T-cell (primary cell): ENCODE measurements around the gene SLC6A11. TPM values are rescaled to one million over a fixed set of nuclear protein-coding genes. Genes with fewer than 3 reads are reported as not detected.

Source experiments
- ATAC-seq, 4 experiments: fragments of 200-7000 bp in 3 of 4; fragments of 150-1000 bp in 1 of 4; cut with Tn5 transposase; replicated peaks in 1 of 4; 1 replicate in 3 of 4; 2 replicates in 1 of 4; pipeline ENCODE4 v1.10.0; 2021; ENCODE audit warnings: moderate library complexity in 3 of 4, mild to moderate bottlenecking in 2 of 4, moderate number of reproducible peaks in 1 of 4
- CTCF ChIA-PET, 2 donors: fragments of 300-600 bp; sonication (Branson Sonifier 250); formaldehyde crosslinking; loops; one replicate each; lab custom pipeline; 2022; ENCODE audit warnings: antibody characterized with exemption in 2 of 2; lab: Charles Lee
- POLR2A ChIA-PET, 2 donors: fragments of 300-600 bp; sonication (Branson Sonifier 250); formaldehyde crosslinking; loops; one replicate each; lab custom pipeline; 2022; ENCODE audit warnings: antibody characterized with exemption in 2 of 2; lab: Charles Lee
- DNase-seq, 35 experiments: peaks; one replicate each; pipeline versions ENCODE4 v3.0.0 to v3.0.0-alpha.2; 2013 to 2023
- H3K27ac ChIP-seq: one replicate; pipeline ENCODE4 v1.5.1; 2013; ENCODE audit warnings: low read length
- H3K27me3 ChIP-seq, 2 experiments: replicated peaks in 1 of 2; 1 replicate in 1 of 2; 2 replicates in 1 of 2; pipeline versions ENCODE4 v1.6.1 to v1.7.0; 2013; ENCODE audit warnings: low read length in 1 of 2, mixed read lengths in 1 of 2; ENCODE audit not compliant: control insufficient read depth in 2 of 2, insufficient read depth in 2 of 2; ENCODE audit errors: extremely low read depth in 1 of 2
- H3K36me3 ChIP-seq, 2 donors: 1 replicate in 1 of 2; 2 replicates in 1 of 2; pipeline versions ENCODE4 v1.6.1 to v1.7.0; 2013; ENCODE audit warnings: low read length in 1 of 2; ENCODE audit not compliant: control insufficient read depth in 2 of 2, insufficient read depth in 1 of 2; ENCODE audit errors: extremely low read depth in 1 of 2
- H3K4me1 ChIP-seq, 2 experiments: 1 replicate in 1 of 2; 2 replicates in 1 of 2; pipeline versions ENCODE4 v1.6.1 to v1.7.0; 2013; ENCODE audit warnings: low read length in 2 of 2, mixed read lengths in 1 of 2; ENCODE audit not compliant: insufficient read depth in 2 of 2, control insufficient read depth in 1 of 2; ENCODE audit errors: extremely low read depth in 1 of 2
- H3K4me3 ChIP-seq, 2 donors: 1 replicate in 1 of 2; 2 replicates in 1 of 2; pipeline versions ENCODE4 v1.5.1 to v1.7.0; 2013; ENCODE audit warnings: mild to moderate bottlenecking in 2 of 2, low read length in 1 of 2, moderate library complexity in 1 of 2; ENCODE audit not compliant: control insufficient read depth in 1 of 2; ENCODE audit errors: extremely low read depth in 1 of 2
- H3K9me3 ChIP-seq: 2 replicates; pipeline ENCODE4 v1.7.0; 2013
- H3K27ac Mint-ChIP-seq, 2 donors: one replicate each; pipeline ENCODE4 v1.8.0; 2020 to 2021; ENCODE audit warnings: mild to moderate bottlenecking in 2 of 2, mixed read lengths in 2 of 2
- H3K27me3 Mint-ChIP-seq, 2 donors: one replicate each; pipeline ENCODE4 v1.8.0; 2021 to 2022; ENCODE audit warnings: mixed read lengths in 2 of 2
- H3K36me3 Mint-ChIP-seq: one replicate; pipeline ENCODE4 v1.8.0; 2021; ENCODE audit warnings: mixed read lengths
- H3K4me1 Mint-ChIP-seq, 3 donors: one replicate each; pipeline ENCODE4 v1.8.0; 2020 to 2022; ENCODE audit warnings: mixed read lengths in 3 of 3, mild to moderate bottlenecking in 1 of 3
- H3K4me3 Mint-ChIP-seq, 3 donors: one replicate each; pipeline ENCODE4 v1.8.0; 2020 to 2022; ENCODE audit warnings: mild to moderate bottlenecking in 3 of 3, mixed read lengths in 3 of 3, moderate library complexity in 3 of 3
- H3K9me3 Mint-ChIP-seq, 3 donors: one replicate each; pipeline ENCODE4 v1.8.0; 2020 to 2022; ENCODE audit warnings: mixed read lengths in 3 of 3
- WGBS: methylation state at CpG from one replicate; pipeline ENCODE4 v1.1.5; 2013; ENCODE audit warnings: missing lambda C conversion rate; ENCODE audit not compliant: insufficient coverage; 5-methylcytosine and 5-hydroxymethylcytosine counted together
- total RNA-seq, 35 experiments: library from RNA in 6 of 35; stranded (reverse) in 6 of 35; fragments of 120-200 nt in 1 of 35; gene quantifications; one replicate each; pipeline versions ENCODE4 v1.2.1 to v1.2.4 and lab custom pipeline; 2013 to 2026

The SLC6A11 gene
- total RNA-seq, 5 donors from 2014 or later (not counting 1 experiment from before 2014, with no cell fraction given), result not detected

- no peaks in the 10 kb centered on the region for H3K9me3 ChIP-seq
- Mint-ChIP-seq H3K9me3 (no peaks in the 10 kb centered on the region), H3K36me3 (no peaks in the 10 kb centered on the region), H3K4me3 (no peak overlapping the region), H3K4me1 (no peaks in the 10 kb centered on the region), H3K27me3 (peaks cover 7 to 11% of the 10 kb centered on the region in 2 donors), H3K27ac (no peak overlapping the region)
- DNase-seq, result no peak
- ChIA-PET POLR2A (no interaction called here), CTCF (no interaction called here)
- no peaks in the 10 kb centered on the region for H3K4me1 ChIP-seq
- no peaks in the 10 kb centered on the region for H3K36me3 ChIP-seq
- no peak overlapping the region for H3K4me3 ChIP-seq
- WGBS, result 83% methylated on average over 14 of the region's 17 CpGs
- H3K27ac ChIP-seq, result no peak overlapping the region
- H3K27me3 ChIP-seq, result peaks cover 0 to 6% of the 10 kb centered on the region in 2 experiments
- ATAC-seq, result no peak
Measured at GRCh38 chr3:10852066-10852808, 36.2 kb downstream of the SLC6A11 start.

- Histone ChIP-seq H3K9me3 (no peaks in the 10 kb centered on the region), H3K4me3 (no peak overlapping the region), H3K4me1 (no peaks in the 10 kb centered on the region), H3K36me3 (no peaks in the 10 kb centered on the region), H3K27me3 (peaks cover 0 to 6% of the 10 kb centered on the region in 2 experiments), H3K27ac (no peak overlapping the region)
- ChIA-PET CTCF (no interaction called here), POLR2A (no interaction called here)
- no CpG with 5 or more reads among the region's 2 CpGs for WGBS
- Mint-ChIP-seq H3K4me1 (no peaks in the 10 kb centered on the region), H3K36me3 (no peaks in the 10 kb centered on the region), H3K9me3 (peaks cover 0 to 5% (median 0%) of the 10 kb centered on the region in 3 donors), H3K27me3 (peaks cover 16 to 17% of the 10 kb centered on the region in 2 donors), H3K4me3 (no peak overlapping the region), H3K27ac (no peak overlapping the region)
- no peak for DNase-seq
- ATAC-seq, result no peak
Measured at GRCh38 chr3:10855083-10855870, 39.2 kb downstream of the SLC6A11 start.

DNA sequence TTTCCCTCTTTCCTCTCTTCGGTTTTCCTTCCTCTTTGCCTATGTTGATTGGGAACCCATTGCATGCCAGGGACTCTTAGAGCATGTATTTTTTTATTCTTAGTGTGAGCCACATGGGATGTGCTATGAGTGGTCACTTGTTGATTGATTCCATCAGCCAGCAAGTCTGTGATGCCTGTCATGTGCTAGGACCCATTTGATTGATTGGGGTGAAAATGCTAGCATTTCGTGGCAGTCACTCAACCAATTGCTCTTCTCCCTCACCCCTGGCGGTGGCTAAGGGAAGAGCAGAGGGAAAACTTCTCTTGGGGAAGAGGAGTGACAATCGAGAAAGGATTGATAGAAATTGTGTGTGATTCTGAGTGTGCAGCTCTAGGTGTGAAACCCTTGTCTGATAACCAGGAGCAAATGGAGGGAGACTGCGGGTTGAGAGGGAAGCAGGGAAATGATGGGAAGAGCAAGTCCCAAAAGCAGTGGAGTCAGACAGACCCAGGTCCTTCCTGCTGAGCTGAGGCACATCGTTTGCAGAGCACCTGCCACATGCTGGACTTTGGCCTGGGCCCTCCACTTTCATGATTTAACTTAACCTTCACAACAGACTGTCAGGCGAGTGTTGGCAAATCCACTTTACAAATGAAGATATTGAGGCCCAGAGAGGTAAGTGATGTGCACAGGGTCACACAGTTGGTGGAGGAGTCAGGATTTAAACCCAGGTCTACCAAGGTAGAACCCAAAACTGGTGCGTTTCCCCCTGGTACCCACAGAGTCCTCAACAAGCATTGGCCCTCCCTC lies 40.0 kb downstream of the SLC6A11 start:
- Histone ChIP-seq H3K4me3 (no peak overlapping the region), H3K9me3 (no peaks in the 10 kb centered on the region), H3K27me3 (peaks cover 0 to 6% of the 10 kb centered on the region in 2 experiments), H3K27ac (no peak overlapping the region), H3K4me1 (no peaks in the 10 kb centered on the region), H3K36me3 (no peaks in the 10 kb centered on the region)
- H3K4me3 Mint-ChIP-seq, result no peak overlapping the region
- ATAC-seq (no peak), DNase-seq (no peak)
- H3K9me3 Mint-ChIP-seq, result peaks cover 0 to 8% (median 0%) of the 10 kb centered on the region in 3 donors
- no peak overlapping the region for H3K27ac Mint-ChIP-seq
- H3K36me3 Mint-ChIP-seq, result no peaks in the 10 kb centered on the region
- no peaks in the 10 kb centered on the region for H3K4me1 Mint-ChIP-seq
- peaks cover 17 to 22% of the 10 kb centered on the region in 2 donors for H3K27me3 Mint-ChIP-seq
- CTCF ChIA-PET, result no interaction called here
- WGBS, result 68% methylated on average over 2 of the region's 8 CpGs
- POLR2A ChIA-PET, result no interaction called here

DNA sequence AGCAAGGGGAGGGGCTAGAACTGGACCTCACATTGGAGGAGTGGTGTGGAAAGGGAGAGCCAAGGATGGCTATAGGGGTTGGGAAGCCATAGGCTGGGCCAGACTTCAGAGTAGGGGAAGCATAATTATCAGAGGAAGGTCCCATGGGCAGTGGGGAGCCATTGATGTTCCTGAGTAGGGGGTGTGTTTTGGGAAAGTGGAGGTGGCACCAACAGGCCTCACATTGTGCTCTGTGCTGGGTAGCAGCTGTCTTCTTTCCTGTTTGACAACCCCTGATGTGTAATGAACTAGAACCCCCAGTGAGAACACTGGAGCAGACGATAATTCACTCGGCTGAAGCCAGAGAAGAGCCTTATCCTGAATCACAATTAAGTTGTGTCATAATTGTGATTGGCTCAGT lies 41.2 kb downstream of the SLC6A11 start:
- no peaks in the 10 kb centered on the region for H3K4me1 ChIP-seq
- DNase-seq (no peak), ATAC-seq (no peak)
- Mint-ChIP-seq H3K4me3 (no peak overlapping the region), H3K4me1 (no peaks in the 10 kb centered on the region), H3K9me3 (peaks cover 0 to 8% (median 0%) of the 10 kb centered on the region in 3 donors), H3K27ac (no peak overlapping the region), H3K27me3 (peaks cover 17 to 25% of the 10 kb centered on the region in 2 donors), H3K36me3 (no peaks in the 10 kb centered on the region)
- H3K27ac ChIP-seq, result no peak overlapping the region
- ChIA-PET POLR2A (no interaction called here), CTCF (no interaction called here)
- WGBS, result no CpG with 5 or more reads among the region's 2 CpGs
- no peaks in the 10 kb centered on the region for H3K36me3 ChIP-seq
- H3K4me3 ChIP-seq, result no peak overlapping the region
- no peaks in the 10 kb centered on the region for H3K9me3 ChIP-seq
- H3K27me3 ChIP-seq, result peaks cover 0 to 4% of the 10 kb centered on the region in 2 experiments

- peaks cover 17 to 24% of the 10 kb centered on the region in 2 donors for H3K27me3 Mint-ChIP-seq
- H3K9me3 ChIP-seq, result no peaks in the 10 kb centered on the region
- H3K27ac Mint-ChIP-seq, result no peak overlapping the region
- no peak for ATAC-seq
- ChIA-PET POLR2A (interaction anchor here in 1 of 2 donors (0.7 kb wide), 1 partner anchor 28 kb away, joined by 3 read pairs; no protein-coding TSS in a partner anchor), CTCF (no interaction called here)
- WGBS, result no CpG with 5 or more reads among the region's 3 CpGs
- H3K4me3 Mint-ChIP-seq, result no peak overlapping the region
- H3K4me1 ChIP-seq, result no peaks in the 10 kb centered on the region
- H3K4me3 ChIP-seq, result no peak overlapping the region
- peaks cover 0 to 8% (median 0%) of the 10 kb centered on the region in 3 donors for H3K9me3 Mint-ChIP-seq
- peaks cover 0 to under 1% of the 10 kb centered on the region in 2 experiments for H3K27me3 ChIP-seq
- H3K27ac ChIP-seq, result no peak overlapping the region
- H3K4me1 Mint-ChIP-seq, result no peaks in the 10 kb centered on the region
- H3K36me3 ChIP-seq, result no peaks in the 10 kb centered on the region
- DNase-seq, result no peak
- no peaks in the 10 kb centered on the region for H3K36me3 Mint-ChIP-seq
Measured at GRCh38 chr3:10858091-10858490, 42.1 kb downstream of the SLC6A11 start.

- H3K4me3 Mint-ChIP-seq, result no peak overlapping the region
- Histone ChIP-seq H3K27me3 (peaks cover 0 to 14% of the 10 kb centered on the region in 2 experiments), H3K36me3 (no peaks in the 10 kb centered on the region), H3K4me1 (no peaks in the 10 kb centered on the region), H3K9me3 (no peaks in the 10 kb centered on the region), H3K4me3 (no peak overlapping the region), H3K27ac (no peak overlapping the region)
- DNase-seq (no peak), ATAC-seq (no peak)
- 25% methylated on average over 1 of the region's 5 CpGs for WGBS
- no peak overlapping the region for H3K27ac Mint-ChIP-seq
- ChIA-PET CTCF (no interaction called here), POLR2A (no interaction called here)
- peaks cover 5 to 23% of the 10 kb centered on the region in 2 donors for H3K27me3 Mint-ChIP-seq
- H3K4me1 Mint-ChIP-seq, result no peaks in the 10 kb centered on the region
- no peaks in the 10 kb centered on the region for H3K36me3 Mint-ChIP-seq
- no peaks in the 10 kb centered on the region for H3K9me3 Mint-ChIP-seq
Measured at GRCh38 chr3:10867384-10867783, 51.4 kb downstream of the SLC6A11 start.
